Measurements from ENCODE around the gene HDHD3. TPM values are rescaled to one million over a fixed set of nuclear protein-coding genes. Genes with fewer than 3 reads are reported as not detected.

Gene HDHD3
- total and polyA plus RNA-seq, 12 donors = 10.9 to 42.5 (median 18.7) TPM

DNA sequence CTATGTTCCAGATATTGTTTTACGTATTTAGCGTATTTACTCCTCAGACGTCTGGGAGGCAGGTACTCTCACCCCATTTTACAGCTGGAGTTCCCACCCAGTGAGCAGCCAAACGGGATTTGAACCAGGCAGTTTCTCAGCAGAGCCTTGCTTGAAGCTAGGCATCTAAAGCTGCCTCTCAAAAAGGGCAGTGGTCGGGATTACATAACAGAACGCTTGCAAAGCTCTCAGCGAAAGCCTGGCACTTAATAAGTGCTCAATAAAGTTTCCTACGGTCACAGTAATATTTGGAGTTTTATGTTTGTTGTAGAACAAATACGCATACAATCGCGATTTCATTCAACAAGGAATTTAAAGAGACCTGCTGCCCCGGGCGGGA, 27.7 kb downstream of the HDHD3 start:
- no peak for DNase-seq
- no peak for ATAC-seq
- H3K27ac ChIP-seq = no peak overlapping the region
- no peaks in the 10 kb centered on the region for H3K36me3 ChIP-seq
- H3K4me1 ChIP-seq = peaks cover 1 to 22% (median 8%) of the 10 kb centered on the region in 9 donors
- no peaks in the 10 kb centered on the region for H3K9me3 ChIP-seq
- peaks cover 0 to 34% (median 28%) of the 10 kb centered on the region in 7 donors for H3K27me3 ChIP-seq
- 33 to 34% methylated on average over 13 of the region's 13 CpGs for WGBS, 2 donors
- H3K4me3 ChIP-seq = peak overlapping the region in 8 of 10 donors; percentile 41 to 57 (median 52)
- intact Hi-C loops (cut with DNase I) = no loop called here
- TF ChIP-seq, protein P1, sequence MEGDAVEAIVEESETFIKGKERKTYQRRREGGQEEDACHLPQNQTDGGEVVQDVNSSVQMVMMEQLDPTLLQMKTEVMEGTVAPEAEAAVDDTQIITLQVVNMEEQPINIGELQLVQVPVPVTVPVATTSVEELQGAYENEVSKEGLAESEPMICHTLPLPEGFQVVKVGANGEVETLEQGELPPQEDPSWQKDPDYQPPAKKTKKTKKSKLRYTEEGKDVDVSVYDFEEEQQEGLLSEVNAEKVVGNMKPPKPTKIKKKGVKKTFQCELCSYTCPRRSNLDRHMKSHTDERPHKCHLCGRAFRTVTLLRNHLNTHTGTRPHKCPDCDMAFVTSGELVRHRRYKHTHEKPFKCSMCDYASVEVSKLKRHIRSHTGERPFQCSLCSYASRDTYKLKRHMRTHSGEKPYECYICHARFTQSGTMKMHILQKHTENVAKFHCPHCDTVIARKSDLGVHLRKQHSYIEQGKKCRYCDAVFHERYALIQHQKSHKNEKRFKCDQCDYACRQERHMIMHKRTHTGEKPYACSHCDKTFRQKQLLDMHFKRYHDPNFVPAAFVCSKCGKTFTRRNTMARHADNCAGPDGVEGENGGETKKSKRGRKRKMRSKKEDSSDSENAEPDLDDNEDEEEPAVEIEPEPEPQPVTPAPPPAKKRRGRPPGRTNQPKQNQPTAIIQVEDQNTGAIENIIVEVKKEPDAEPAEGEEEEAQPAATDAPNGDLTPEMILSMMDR (IDR thresholded peaks at IDR 0.05) = no peak

DNA sequence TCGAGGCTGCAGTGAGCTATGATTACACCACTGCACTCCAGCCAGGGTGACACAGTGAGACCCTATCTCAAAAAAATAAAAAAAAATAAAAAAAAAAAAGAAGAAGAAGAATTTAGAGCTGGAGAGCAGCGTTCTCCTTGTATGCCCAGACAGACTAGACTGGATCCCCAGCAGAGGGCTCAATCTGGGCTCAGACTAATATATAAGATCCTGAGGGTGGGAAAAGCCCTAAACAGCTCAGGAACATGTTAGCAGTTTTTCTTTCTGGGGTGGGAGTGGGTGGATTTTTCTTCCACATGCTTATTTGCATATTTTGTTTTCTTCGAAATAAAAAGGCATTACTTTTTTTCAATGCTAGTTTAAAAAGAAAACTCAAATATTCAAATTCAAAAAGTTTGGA, 28.3 kb downstream of the HDHD3 start:
- TF ChIP-seq, protein P1 (IDR thresholded peaks at IDR 0.05) = no peak
- ATAC-seq = no peak

DNA sequence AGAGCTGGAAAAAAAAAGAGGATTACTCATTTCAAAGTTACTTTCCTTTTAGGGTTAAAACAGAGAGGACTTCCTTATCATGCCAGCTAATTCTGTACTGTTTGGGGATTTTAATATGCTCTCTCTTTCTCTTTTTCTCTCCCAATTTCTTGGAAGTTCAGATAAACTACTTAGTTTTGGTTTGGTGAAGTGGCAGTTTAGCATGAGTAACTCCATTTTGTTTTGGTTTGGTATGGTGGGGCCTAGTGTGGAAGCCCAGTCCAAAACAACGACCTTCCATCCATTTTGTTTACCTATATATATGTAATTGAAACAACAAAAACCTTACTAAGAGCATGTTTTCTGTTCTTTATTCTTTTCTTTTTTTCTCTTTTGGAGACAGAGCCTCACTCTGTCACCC, 31.1 kb downstream of the HDHD3 start:
- H3K36me3 ChIP-seq = no peaks in the 10 kb centered on the region
- peak overlapping the region in 2 of 10 donors; percentile 90 to 91 for H3K27ac ChIP-seq
- no peaks in the 10 kb centered on the region for H3K9me3 ChIP-seq
- TF ChIP-seq, protein P1 (IDR thresholded peaks at IDR 0.05) = no peak
- intact Hi-C loops (cut with DNase I) = no loop called here
- H3K4me1 ChIP-seq = peaks cover 2 to 29% (median 17%) of the 10 kb centered on the region in 9 donors
- ATAC-seq (no peak), DNase-seq (no peak)
- H3K27me3 ChIP-seq = peaks cover 0 to 12% (median 6%) of the 10 kb centered on the region in 7 donors
- WGBS, 2 donors = 0 to 53% methylated on average over 1 of the region's 1 CpG
- no peak overlapping the region for H3K4me3 ChIP-seq

More for the DNA sequence above, 28.3 kb downstream of the HDHD3 start:
- H3K27me3 ChIP-seq = peaks cover 0 to 34% (median 28%) of the 10 kb centered on the region in 7 donors
- no peaks in the 10 kb centered on the region for H3K36me3 ChIP-seq
- no peak overlapping the region for H3K27ac ChIP-seq
- intact Hi-C loops (cut with DNase I) = no loop called here
- 94 to 95% methylated on average over 3 of the region's 3 CpGs for WGBS, 2 donors
- no peak for DNase-seq
- H3K4me1 ChIP-seq = peaks cover 2 to 26% (median 13%) of the 10 kb centered on the region in 9 donors
- H3K4me3 ChIP-seq = no peak overlapping the region
- H3K9me3 ChIP-seq = no peaks in the 10 kb centered on the region

DNA sequence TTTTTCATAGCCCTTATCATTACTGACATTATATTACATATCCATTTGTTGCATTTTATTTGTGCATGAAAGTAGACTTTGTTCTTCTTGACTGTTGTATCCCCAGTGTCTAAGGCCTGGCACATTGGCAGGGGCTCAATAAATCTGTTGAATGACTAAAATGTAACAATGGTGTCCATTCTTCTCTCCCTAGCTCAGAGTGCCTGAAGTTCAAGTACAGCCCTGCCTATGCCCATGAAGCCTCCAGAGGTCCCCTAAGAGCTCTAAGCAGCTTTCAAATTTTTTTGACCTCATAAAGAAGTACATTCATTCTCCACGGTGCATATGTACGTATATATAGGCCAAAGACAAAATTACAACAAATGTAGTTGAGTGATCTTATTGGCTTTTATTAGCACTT, 31.6 kb downstream of the HDHD3 start:
- intact Hi-C loops (cut with DNase I) = no loop called here
- peak overlapping the region in 5 of 10 donors; percentile 14 to 91 (median 86) for H3K27ac ChIP-seq
- 76 to 81% methylated on average over 2 of the region's 2 CpGs for WGBS, 2 donors

More for the DNA sequence above, 31.6 kb downstream of the HDHD3 start:
- no peak for DNase-seq
- Histone ChIP-seq H3K36me3 (no peaks in the 10 kb centered on the region), H3K9me3 (no peaks in the 10 kb centered on the region), H3K27me3 (peaks cover 0 to 8% (median 3%) of the 10 kb centered on the region in 7 donors), H3K4me1 (peaks cover 2 to 26% (median 18%) of the 10 kb centered on the region in 9 donors), H3K4me3 (no peak overlapping the region)
- no peak for ATAC-seq
- TF ChIP-seq, protein P1 (IDR thresholded peaks at IDR 0.05) = no peak

Measured in heart right ventricle (tissue), 16 donors.